Body of pancreas (tissue), 4 donors: Measurements from ENCODE around the gene OSBPL6. TPM values are rescaled to one million over a fixed set of nuclear protein-coding genes. Genes with fewer than 3 reads are reported as not detected.

Source experiments
- ATAC-seq: fragments of 150-250 bp; one replicate; pipeline ENCODE4 v1.9.1; 2016
- DNase-seq, 4 donors: peaks; one replicate each; pipeline ENCODE4 v3.0.0-alpha.2; 2019
- H3K27ac ChIP-seq, 4 donors: fragments of 200-600 bp; sonication (generic); 1 replicate in 3 of 4; 2 replicates in 1 of 4; pipeline versions ENCODE4 v1.5.1 to v1.6.1; 2016 to 2019; ENCODE audit warnings: mild to moderate bottlenecking in 1 of 4, mixed read lengths in 1 of 4, moderate library complexity in 1 of 4
- H3K27me3 ChIP-seq, 2 donors: fragments of 200-600 bp; sonication (generic); one replicate each; pipeline ENCODE4 v1.6.0; 2016; ENCODE audit warnings: mild to moderate bottlenecking in 1 of 2
- H3K36me3 ChIP-seq, 2 donors: fragments of 200-600 bp; sonication (generic); replicated peaks in 1 of 2; 2 replicates each; pipeline ENCODE4 v1.5.1; 2016; ENCODE audit warnings: low read depth in 2 of 2; ENCODE audit not compliant: insufficient read depth in 1 of 2
- H3K4me1 ChIP-seq: fragments of 200-600 bp; sonication (generic); one replicate; pipeline ENCODE4 v1.6.0; 2016
- H3K4me3 ChIP-seq, 2 donors: fragments of 200-600 bp; sonication (generic); 1 replicate in 1 of 2; 2 replicates in 1 of 2; pipeline ENCODE4 v1.5.1; 2016 to 2019
- H3K9me3 ChIP-seq, 3 donors: fragments of 200-600 bp; sonication (generic); 1 replicate in 2 of 3; 2 replicates in 1 of 3; pipeline ENCODE4 v1.5.1; 2016
- POLR2A ChIP-seq, 3 donors: fragments of 450-650 bp; IDR thresholded peaks; one replicate each; pipeline ENCODE4 v1.6.1; 2016; ENCODE audit warnings: antibody characterized with exemption in 3 of 3, mild to moderate bottlenecking in 2 of 3
- WGBS, 2 donors: methylation state at CpG; one replicate each; pipeline ENCODE4 v1.1.5; 2017; 5-methylcytosine and 5-hydroxymethylcytosine counted together
- intact Hi-C: fragments of 100-400 bp; cut with DNase I; formaldehyde crosslinking; loops from one replicate; pipeline ENCODE4 v1.15.1; 2023
- total RNA-seq, 2 donors: library from RNA; depleted of rRNA; stranded (reverse); fragments of >200 nt; gene quantifications; one replicate each; pipeline ENCODE4 v1.1.0, GENCODE V29; 2016
- TF ChIP-seq, protein P1 (sequence below), 7 experiments: fragments of 450-650 bp in 4 of 7; fragments of 200-600 bp in 3 of 7; sonication (generic) in 3 of 7; IDR thresholded peaks; one replicate each; pipeline ENCODE4 v1.5.1; 2016 to 2019; ENCODE audit warnings: antibody characterized with exemption in 7 of 7

The OSBPL6 gene
- total RNA-seq, 2 donors from 2014 or later, result 0.26 to 2.0 TPM

- H3K9me3 ChIP-seq, result no peaks in the 10 kb centered on the region
- H3K36me3 ChIP-seq, result peaks cover 3 to 7% of the 10 kb centered on the region in 2 donors
- TF ChIP-seq, protein P1, sequence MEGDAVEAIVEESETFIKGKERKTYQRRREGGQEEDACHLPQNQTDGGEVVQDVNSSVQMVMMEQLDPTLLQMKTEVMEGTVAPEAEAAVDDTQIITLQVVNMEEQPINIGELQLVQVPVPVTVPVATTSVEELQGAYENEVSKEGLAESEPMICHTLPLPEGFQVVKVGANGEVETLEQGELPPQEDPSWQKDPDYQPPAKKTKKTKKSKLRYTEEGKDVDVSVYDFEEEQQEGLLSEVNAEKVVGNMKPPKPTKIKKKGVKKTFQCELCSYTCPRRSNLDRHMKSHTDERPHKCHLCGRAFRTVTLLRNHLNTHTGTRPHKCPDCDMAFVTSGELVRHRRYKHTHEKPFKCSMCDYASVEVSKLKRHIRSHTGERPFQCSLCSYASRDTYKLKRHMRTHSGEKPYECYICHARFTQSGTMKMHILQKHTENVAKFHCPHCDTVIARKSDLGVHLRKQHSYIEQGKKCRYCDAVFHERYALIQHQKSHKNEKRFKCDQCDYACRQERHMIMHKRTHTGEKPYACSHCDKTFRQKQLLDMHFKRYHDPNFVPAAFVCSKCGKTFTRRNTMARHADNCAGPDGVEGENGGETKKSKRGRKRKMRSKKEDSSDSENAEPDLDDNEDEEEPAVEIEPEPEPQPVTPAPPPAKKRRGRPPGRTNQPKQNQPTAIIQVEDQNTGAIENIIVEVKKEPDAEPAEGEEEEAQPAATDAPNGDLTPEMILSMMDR (IDR thresholded peaks at IDR 0.05), result no peak
- TF ChIP-seq POLR2A (IDR thresholded peaks at IDR 0.05), result no peak
- intact Hi-C loops, result no loop called here
- 0% methylated on average over 4 to 25 of the region's 25 CpGs for WGBS, 2 donors
- peak overlapping the region; percentile 55 to 65 for H3K4me3 ChIP-seq
- DNase-seq (peak in 2 of 4 donors; percentile 80 to 86), ATAC-seq (no peak)
- no peaks in the 10 kb centered on the region for H3K27me3 ChIP-seq
- peak overlapping the region; percentile 90 to 100 (median 96) for H3K27ac ChIP-seq
- H3K4me1 ChIP-seq, result peaks cover 25% of the 10 kb centered on the region
These were observed 256.1 kb downstream of the OSBPL6 start for GRCh38 chr2:178450524-178450773.

DNA sequence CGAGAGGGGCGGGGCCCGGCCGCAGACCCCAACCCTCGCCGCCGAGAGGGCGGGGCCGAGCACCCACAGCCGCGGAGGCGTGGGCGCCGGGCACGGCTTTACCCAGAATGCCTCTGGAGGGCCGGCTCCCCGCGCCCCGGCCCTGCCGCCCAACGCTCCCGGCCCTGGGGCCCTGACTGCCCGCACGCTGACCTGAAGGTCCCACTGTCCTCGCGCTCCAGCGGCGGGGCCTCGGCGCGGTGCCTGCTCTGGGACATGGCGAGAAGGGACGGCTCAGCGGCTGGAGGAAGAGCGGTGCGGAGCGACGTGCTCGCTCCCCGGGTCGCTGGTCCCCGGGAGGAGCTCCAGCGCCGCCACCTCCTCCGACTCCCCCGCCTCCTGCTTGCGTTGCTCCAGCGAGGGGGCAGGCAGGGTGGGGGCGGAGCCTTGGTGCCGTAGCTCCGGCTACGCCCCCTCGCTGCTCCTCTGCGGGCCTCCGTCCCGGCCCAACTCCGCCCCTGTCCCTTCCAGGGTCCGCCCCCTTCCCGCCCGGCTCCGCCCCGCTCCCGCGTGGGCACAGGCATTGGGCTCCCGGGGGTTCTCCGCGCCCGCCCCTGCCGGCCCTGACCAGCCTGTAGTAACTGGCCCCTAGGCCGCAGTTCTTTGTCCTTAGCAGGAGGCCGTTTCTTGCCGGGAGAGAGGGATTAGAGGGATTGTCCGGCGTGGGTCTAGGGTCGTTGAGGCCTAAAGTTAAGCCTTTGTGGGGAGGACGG lies 256.6 kb downstream of the OSBPL6 start, which contains the start of the genes PJVK and PRKRA:
Gene PJVK, plus strand, starts transcription at position 605 of the 752 bp plus-strand sequence. CDS start 2,032 bp downstream, outside the sequence.
Gene PRKRA, minus strand, starts transcription at position 402 of the 752 bp plus-strand sequence. Its CDS starts 145 bp downstream, at position 257.
- peak within 1 kb of the TSS; percentile 90 to 100 (median 96) for H3K27ac ChIP-seq
- peaks cover 25% of the 10 kb centered on the region for H3K4me1 ChIP-seq
- ATAC-seq (peak; percentile 93), DNase-seq (peak; percentile 98)
- H3K9me3 ChIP-seq, result no peaks in the 10 kb centered on the region
- H3K4me3 ChIP-seq, result peak within 1 kb of the TSS; percentile 55 to 65
- H3K27me3 ChIP-seq, result no peaks in the 10 kb centered on the region
- TF ChIP-seq, protein P1 (IDR thresholded peaks at IDR 0.05), result peak in 4 of 7 experiments; percentile 16 to 35 (median 32)
- TF ChIP-seq POLR2A (IDR thresholded peaks at IDR 0.05), result peak; percentile 96 to 97 (median 96)
- intact Hi-C loops, result no loop called here
- peaks cover 3 to 6% of the 10 kb centered on the region in 2 donors for H3K36me3 ChIP-seq
- WGBS, 2 donors, result 0% methylated on average over 6 to 76 of the region's 76 CpGs

GRCh38 chr2:178452334-178452733 lies 258.0 kb downstream of the OSBPL6 start:
- intact Hi-C loops, result no loop called here
- Histone ChIP-seq H3K4me3 (no peak overlapping the region), H3K27me3 (no peaks in the 10 kb centered on the region), H3K36me3 (no peaks in the 10 kb centered on the region), H3K9me3 (no peaks in the 10 kb centered on the region), H3K27ac (peak overlapping the region in 1 of 4 donors; percentile 100), H3K4me1 (peaks cover 25% of the 10 kb centered on the region)
- no peak for ATAC-seq
- TF ChIP-seq, protein P1 (IDR thresholded peaks at IDR 0.05), result no peak
- TF ChIP-seq POLR2A (IDR thresholded peaks at IDR 0.05), result no peak
- WGBS, 2 donors, result 96 to 97% methylated on average over 2 of the region's 2 CpGs
- DNase-seq, result no peak

Other genes with a start within 250 kb of the OSBPL6 start
- 1 to 10 TPM; 2.6 to 4.0 TPM for gene PDE11A, start 121.7 kb upstream of the OSBPL6 start, total RNA-seq
- 10 to 100 TPM; 10.5 to 12.7 TPM for gene RBM45, start 82.1 kb upstream of the OSBPL6 start, total RNA-seq